ENCODE measurements around the gene CMTM5.

Gene CMTM5, protein sequence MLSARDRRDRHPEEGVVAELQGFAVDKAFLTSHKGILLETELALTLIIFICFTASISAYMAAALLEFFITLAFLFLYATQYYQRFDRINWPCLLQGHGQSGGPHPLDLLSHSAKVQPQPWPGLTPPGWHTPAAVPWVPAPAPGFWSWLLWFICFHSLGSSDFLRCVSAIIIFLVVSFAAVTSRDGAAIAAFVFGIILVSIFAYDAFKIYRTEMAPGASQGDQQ

DNA sequence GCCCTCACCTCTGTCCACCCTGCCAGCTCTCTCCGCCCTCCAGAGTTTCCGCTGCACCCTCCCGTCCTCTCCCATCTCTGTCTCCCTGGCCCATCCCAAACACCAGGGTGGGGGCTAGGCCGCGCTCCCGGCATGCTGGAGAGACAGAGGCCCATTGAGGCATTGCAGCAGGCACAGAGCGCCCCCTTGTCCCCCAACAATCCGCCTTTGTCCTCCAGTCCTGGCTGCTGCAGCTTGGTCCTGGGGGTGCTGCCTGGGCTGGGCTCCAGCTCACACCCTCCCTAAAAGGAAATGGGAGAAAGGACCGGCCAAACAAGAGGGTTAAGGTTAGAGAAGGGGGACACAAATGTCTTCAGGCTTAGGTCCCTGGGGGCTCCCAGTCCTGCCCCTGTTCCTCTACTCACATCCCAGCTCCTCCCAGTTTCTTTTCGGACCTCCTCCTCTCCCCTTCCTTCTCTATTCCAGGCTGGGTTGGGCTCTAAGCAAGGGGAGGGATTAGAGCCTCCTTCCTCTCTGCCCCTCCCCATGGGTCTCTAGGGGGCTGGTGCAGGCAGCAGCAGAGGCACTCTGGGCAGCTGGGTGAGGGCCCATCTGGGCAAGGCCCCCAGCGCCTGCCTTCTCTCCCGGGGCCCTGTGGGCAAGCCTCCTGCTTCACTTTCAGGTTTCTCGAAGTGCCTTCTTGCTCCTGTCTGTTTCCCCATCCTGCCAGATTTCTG lies at the start of gene CMTM5:
Gene CMTM5, plus strand, starts transcription at position 565 of the 716 bp plus-strand sequence. CDS start 206 bp downstream, outside the sequence.
- no peak for DNase-seq

DNA sequence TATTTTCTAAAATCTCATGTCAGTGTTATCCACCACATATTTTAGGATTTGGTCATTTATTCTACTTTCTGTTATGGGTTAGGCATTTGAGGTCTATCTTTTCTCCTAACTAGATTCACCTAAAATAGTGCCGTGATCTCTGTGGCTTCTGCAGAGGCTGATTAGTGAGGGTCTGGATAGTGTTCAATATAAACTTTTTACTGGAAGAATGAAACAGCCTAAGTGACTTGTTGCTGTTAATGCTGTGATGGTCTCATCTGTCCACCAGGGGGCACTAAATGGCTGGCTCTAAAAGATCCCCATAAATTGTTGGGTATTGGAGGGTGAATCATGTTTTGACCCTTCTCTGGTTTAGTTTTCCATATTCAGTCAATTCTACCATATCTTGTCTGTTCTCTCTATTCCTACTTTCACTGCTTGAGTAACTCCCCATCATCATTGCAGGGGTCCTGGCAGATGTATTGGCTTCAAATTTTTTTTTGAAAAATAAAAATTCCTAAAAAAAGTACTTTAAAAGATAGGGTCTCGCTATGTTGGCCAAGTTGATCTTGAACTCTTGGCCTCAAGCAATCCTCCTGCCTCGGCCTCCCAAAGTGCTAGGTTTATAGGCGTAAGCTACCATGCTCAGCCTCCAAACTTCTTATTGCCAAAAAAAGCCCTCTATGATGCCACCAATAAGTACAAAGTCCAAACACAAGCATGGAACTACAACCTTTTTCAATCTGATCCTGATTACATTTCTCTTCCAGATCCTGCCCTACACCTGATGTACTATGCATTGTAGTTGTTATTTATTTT lies 48.7 kb upstream of the CMTM5 start:
- peak in 1 of 2 experiments; percentile 26 for DNase-seq

DNA sequence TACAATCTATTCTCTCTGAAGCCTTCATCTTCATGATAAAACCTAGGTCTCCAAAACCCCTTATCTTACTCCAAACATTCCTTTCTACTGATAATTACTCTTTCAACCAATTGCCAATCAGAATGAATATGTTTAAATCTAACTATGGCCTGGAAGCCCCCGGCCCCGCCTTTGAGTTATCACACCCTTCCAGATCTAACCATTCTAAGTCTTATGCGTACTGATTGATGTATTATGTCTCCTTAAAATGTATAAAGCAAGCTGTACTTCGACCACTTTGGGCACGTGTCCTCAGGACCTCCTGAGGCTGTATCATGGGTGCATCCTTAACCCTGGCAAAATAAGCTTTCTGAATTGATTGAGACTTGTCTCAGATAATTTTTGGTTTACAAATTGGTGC lies 41.2 kb upstream of the CMTM5 start:
- no peak for DNase-seq

DNA sequence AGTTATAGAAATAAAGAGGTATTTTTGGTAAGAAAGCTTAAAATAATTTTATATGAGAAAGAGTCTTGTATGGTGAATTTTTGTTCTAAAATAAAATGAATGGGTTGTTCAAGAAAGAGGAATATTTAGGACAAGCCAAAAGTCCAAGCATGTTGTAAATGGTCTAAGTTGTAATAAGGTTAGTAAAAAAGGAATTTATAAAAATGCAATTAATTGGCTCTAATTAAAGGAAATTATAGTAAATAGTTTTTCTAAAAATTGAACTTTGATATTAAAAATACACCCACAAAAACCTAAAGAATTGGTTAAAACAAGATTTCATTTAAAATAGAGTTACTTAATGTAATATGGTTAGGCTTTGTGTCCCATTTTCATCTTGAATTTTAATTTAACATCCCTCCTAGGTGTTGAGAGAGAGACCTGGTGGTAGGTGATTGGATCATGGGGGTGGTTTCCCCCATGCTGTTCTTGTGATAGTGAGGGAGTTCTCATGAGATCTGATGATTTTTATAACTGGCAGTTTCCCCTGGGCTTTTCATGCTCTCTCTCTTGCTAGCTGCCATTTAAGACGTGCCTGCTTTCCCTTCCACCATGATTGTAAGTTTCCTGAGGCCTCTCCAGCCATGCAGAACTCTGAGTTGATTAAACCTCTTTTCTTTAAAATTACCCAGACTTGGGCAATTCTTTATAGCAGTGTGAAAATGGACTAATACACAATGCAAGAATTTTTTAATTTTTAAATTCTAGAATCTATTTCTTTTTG lies 37.2 kb upstream of the CMTM5 start:
- no peak for DNase-seq

DNA sequence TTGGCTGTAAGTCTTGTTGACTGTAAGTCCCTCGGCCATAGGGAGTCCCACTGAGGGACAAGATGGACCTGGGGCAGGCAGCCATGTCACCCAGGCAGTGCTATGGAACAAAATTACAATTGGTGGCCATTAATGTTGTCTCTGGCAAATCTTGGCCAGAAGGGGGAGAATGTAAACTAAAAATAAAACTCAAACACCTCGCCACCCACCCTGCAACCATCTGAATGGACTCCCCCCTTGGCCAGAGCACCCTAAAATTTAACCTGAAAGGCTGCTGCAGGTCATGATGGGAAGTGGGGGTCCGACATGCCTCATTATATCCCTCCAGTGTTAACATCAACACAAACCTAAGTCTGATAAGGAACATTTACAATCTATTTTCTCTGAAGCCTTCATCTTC lies 32.4 kb upstream of the CMTM5 start:
- no peak for DNase-seq

DNA sequence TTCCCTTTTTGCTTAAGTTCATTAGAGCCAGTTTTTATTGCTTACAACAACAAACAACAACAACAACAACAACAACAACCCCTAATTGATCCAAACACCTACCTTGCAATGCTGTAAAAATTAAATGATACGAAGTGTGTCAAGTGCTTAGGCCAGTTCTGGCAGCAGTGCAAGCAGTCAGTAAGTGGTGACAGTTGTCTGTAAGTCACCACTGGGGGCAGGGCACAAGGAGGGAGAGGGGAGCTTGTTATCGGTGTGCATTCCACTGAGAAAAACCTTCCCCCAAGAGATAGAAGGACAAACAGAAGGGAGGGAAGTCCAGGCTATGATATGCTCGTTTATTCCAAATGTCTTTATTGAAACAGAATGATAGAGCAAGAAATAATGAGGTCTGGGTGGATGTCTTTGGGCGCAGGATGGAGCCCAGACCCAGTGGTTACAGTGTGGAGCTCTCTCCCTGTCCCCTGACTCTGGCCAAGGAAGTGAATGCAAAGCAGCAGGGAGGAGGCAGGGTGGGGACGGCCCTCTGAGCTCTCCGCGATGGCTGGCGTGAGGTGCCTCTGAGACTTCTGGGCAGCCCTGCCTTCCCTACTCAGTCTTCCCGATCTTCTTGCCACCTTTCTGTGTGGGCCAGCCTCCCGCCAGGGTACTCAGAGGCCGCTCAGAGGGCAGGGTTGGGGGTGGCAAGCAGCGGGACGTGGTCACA lies 30.7 kb upstream of the CMTM5 start:
- DNase-seq: no peak

DNA sequence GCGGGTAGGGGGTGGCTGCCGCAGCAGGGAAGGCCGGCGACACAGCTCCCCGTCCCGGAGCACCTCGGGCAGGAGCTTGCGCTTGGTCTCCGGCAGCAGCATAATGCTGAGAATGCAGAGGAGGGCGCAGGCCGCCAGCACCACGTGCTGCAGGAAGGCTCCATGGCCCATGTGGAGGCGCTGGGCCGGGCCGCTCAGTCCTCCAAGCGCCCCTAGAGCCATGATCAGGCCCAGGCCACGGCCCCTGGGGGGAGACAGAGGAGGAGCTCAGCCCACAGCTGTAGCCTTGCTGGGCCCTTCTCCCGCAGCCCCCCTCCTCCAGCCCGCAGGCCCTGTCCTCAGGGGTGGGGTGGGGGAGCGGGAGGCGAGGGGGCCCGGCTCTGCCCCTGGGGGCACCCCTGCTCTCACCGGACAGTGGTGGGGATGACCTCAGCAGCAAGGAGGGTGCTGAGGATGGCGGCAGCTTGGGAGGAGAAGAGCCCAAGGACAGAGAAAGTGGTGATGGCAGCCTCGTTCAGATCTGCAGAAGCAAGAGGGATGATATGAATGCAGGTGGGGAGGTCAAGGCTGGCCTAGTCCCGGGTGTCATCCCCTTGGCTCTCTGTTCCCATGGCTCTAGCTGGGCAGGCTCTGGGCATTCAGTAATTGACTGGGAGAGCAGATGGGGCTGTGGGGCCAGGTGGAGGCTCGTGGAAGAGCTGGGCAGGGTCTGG lies 30.0 kb upstream of the CMTM5 start:
- DNase-seq: no peak

DNA sequence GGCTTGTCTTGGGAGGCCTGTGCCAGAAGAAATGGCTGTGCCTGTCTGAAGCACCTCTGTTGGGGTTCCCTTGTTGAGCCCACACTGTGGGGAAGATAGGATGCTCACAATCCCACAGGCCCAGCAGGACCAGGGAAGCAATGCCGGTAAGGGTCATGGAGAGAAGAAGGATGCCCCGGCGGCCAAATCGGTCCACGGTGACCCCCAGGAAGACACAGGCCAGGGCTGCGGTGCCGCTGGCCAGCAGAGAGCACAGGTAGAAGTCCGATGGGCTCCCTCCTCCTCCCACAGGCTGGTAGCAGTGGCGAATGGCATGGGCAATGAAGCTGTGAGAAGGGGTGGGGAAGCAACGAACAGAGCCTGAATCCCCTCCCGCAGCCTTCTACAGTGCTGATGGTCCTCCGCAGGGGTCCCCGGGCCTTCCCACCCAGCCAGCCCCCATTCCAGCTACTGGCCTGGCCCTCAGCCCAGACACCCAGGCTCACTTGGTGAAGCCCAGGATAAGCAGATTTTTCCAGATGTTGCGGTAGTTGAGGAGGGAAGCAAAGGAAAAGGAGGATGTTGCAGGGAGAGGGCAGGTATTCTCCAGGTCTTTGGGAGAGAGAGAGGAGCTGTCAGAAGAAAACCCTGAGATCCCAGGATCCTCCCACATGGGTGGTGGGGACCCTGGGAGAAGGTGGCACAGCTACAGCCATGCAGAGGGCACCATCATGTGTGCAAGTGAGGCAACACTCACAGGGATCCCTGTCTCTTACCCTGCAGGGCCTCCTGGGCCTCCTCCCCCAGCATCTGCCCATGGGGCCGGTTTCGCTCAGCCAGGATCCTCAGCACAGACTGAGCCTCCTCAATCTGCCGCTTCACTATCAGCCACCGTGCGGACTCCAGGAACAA lies 29.2 kb upstream of the CMTM5 start:
- no peak for DNase-seq

DNA sequence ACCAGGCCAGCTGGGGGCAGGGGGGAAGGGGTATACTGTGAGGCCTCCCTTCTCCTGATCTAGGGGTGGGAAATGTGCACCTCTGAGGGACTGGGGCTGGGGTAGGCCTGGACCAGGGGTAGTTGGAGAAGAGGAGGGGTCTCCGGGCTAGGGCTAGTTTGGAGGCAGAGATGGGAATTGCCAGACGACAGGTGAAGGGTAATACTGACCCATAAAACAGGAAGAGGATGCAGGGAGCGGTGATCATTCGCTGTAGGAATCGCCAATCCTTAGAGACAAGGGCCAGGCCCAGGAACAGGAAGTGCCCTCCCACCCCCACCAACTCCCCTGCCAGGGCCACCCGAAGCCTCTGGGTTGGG lies 28.6 kb upstream of the CMTM5 start:
- DNase-seq: no peak

DNA sequence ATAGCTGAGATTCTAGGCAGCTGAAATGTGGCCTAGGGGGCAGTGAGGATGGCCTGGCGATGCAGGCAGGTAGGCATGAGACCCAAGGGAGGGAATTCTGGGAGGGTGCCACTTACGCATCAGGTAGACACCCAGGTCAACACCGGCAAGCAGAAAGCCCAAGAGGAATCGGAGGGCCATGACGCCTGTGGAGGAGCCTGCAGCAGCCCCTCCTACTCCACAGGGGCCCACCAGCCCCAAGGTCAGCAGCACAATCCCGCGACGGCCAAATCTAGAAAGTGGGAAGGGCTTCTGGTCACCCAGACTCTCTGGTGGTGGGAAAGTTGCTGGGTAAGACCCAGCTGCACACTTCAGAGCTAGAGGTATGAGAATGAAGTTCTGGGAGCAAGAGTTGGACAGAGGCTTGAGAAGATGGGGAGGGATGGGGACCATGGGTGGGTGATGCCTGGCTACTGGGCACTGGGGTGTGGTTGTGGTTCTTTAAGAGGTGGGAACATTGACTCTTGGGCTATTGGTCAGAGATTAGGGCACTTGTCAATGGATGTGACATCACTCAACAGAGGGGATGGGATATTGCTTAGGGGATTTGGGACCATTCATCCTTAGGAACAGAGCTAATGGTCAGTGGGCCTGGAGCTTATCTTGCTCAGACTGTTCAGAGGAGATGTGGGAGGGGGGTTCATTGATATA lies 27.5 kb upstream of the CMTM5 start:
- DNase-seq: no peak

DNA sequence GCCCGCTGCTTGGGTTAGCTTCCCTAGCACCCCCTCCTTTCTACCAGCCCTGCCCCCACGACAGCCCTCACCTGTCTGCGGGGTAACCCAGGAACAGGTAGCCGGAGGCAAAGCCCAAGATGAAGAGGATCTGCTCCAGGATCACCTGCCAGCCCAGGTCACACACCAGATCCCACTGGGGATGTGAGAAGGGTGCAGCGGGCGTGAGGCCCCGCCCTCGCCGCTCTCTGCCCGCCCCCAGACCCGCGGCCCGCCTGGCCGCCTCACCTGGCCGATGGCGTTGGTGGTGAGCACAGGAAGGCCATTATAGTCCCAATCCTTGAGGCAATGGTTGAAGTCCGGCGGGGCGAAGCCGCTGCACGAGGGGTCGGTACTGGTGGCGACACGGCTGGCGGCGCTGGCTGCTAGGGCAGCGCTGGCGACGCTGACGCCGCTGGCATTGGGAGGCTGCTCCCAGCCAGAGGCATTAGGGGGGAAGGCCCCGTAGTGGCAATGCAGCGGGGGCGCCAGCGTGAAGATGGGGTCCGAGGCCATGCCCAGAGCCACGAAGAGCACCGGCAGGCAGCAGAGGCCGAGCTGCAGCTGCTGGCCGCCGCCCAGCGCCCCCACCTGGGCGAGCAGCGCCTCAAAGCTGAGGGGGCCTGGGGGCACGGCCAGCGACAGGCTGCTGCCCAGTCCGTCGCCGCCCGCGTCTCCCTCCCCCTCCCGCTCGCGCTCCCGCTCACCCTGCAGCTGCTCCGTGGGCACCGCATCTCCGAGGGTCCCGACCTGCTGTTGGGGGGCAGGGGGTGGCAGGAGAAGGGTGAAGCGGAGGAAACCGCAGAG lies 25.0 kb upstream of the CMTM5 start:
- DNase-seq: no peak

DNA sequence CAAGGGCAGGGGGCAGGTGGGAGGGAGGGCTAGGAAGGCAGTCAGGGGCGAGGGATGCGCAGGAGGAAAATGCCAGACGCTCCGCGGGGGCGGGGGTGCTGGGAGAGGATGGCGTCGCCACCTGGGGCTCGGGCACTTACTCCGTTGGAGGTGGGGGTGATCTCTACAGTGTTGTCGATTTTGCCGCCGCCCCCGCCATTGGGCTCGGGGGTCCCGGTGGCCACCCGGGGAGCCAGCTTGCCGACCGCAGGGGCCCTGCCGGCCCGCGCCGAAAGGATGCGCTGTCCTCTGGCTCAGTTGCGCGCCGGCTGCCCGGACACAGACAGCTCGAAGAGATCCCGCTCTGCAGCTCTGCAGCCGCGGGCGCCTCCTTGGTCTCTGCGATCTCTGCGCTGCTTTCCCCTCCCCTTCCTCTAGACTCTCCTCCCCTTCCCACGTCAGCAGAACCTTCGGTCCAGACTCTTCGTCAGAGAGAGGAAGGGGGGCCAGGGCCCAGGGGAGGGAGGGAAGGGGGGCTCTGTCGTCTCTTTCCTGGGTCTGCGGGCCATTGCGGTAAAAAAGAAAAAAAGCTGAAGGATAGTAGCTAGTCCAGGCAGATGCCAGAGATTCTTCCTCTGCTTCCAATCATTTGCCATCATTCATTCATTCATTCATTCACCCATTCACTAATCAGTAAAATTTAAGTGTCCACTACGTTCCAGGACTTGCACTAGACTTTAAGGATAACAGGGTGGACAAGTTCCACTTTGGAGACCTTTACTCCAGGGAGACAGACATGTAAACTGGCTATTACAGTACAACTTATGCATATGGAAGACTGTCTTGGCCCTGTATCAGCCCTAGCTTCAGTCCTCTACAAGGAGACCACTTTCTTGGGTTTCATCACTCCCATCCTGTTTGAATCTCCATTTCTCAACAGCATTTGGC lies 24.1 kb upstream of the CMTM5 start, which contains the start of gene SLC22A17:
Gene SLC22A17, minus strand, starts transcription at position 382 of the 927 bp plus-strand sequence.
- DNase-seq: peak in 1 of 2 experiments; percentile 83

DNA sequence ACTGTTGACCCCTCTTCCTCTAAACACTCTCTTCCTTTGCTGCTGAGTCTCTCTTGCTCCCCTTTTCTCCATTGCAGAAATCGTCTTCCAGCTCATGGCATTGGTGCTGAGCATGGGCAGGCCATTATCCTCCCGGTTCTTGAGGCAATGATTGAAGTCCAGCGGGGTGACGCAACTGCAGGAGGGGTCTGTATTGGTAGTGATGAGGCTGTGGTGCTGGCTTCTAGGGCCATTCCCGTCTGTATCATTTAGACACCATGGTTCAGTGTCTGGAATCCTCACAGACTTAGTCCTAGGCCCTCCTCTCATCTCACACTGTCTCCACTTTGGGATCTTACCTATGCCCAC lies 23.4 kb upstream of the CMTM5 start:
- no peak for DNase-seq

DNA sequence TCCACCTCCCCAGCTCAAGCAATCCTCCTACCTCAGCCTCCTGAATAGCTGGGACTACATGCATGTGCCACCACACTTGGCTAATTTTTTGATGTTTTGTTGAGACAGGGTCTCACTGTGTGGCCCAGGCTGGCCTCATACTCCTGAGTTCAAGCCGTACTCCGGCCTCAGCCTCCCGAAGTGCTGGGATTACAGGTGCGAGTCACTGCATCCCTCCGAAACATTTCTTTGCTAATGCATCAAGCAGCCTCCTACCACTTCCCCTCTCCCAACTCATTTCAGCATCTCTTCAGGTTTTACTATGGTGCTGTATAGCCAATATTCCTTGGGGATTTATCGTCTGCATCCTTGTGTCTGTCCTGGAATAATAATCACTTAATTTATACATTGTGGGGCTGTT lies 21.9 kb upstream of the CMTM5 start:
- no peak for DNase-seq

DNA sequence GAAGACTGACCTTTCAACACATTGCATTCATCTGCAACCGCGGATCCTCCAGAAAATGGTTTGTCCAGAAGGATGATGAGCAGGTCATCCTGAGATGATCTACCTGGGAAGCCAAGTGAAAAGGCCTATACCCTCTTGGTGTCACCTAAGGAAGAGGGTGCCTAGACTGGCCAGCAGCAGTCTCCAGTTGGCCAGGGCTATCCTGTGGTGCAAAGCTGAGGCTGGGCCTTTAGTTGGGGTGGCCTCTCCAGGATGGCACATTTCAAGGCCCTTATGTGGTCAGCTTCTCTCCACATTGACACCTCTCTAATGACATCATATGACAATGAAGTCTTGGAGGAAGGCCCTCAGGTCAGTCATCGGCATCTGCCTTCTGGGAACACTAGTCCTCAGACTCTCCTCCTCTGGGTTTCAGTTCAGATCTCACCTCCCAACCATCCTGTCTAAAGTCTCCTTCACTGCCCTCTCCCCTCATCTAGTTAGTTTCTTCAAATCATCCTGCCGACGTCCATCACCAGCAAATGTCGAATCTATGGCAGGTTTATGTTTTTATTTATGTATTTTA lies 20.9 kb upstream of the CMTM5 start:
- DNase-seq: no peak

DNA sequence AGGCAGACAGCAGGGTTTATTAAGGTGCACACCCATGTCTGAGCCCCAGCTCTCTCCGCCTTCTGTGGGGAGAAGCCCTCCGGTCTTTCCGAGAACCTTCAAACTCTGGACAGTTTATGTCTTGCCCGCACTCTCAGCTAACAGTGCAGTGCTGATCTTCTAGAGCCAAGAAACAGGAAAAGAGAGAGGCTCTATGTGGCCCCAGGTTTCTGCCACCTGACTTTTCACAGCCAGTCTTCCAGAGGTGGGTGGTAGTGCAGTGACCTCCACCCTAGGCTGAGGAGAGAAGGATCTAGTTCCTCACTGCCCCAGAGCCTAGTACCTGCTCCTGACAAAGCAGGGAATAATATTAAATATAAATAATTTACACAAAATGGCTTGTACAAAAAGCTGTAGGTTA lies 20.2 kb upstream of the CMTM5 start:
- DNase-seq: no peak

DNA sequence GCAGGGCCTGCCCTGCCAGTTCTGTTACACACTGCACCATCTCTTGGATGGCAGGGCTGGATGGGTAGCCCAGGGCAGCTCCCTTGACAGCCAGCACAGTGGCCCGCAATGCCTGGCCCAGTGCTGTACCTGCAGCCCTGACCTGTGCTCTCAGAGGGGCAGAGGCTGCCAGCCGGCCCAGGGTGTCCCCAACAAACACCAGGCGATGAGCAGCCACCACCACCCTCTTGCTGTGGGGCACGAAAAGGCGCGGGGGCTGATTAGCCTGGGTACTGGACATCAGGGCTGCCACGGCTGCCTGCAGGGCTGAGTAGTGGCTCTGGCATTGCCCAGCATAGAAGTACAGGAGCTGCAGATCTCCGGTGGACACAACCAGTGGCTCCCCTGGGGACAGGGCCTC lies 19.6 kb upstream of the CMTM5 start:
- no peak for DNase-seq

DNA sequence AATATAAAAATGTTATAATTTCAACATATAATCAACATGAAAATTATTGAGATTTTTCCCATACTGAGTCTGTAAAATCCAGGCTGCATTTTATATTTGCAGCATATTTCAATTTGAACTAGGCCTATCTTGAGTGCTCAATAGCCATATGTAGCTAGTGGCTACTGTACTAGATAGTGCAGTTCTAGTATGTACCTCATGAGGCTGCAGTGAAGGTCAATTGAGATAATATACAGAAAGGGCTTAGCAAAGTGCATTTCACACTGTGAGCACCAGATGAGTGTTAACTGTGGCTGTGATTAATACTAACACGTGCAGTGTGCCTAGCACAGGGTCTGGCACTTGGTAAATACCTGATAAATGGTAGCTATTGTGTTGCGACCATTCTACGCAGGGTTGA lies 18.8 kb upstream of the CMTM5 start:
- DNase-seq: no peak

All from cerebellar nuclear complex (tissue), 1 donor.